Measurements from ENCODE around the gene MYO18B.

Gene MYO18B

DNA sequence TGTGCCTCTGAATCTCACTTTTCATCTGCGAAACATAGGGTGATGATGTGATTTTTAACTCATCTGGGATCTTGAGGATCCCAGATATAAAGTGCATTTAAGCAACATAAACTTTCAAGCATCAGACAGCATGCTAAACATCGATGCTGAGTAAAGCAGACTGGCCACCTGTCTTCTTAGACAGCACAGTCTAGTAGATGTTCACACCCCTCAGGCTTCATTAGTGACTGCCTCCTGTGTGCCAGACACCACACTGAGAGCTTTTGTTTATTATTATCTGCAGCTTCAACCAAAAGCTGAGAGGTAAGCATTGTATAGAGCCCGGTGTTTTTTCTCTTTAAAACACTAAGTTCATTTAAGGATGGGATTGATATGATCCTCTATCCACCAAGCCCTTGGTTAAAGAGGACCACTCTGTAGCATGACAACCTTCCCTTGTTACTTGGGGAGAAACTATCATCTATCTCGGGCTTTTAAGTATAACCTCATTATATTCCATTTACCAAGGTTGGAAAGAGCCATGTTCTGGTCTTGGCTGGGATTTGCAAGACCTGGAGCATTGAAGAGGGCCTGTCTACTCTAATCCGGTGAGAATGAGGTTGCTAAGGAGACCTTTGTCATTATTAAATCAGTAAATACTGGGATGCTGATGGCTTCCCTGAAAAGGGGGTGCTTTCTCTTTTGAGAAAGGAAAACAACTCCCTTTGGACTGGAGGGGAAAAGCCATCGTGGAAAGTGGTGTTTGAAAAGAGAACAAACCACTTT, 313.0 kb downstream of the MYO18B start:
- DNase-seq (ENCODE audit: low read depth, low spot score), result peak; percentile 39
- H3K4me1 ChIP-seq (ENCODE audit: insufficient read depth, insufficient read length), result peaks cover 9% of the 10 kb centered on the region
- no peak for TF ChIP-seq YY1 (IDR thresholded peaks at IDR 0.05; ENCODE audit: insufficient read depth, insufficient read length)
- no peak for TF ChIP-seq SUZ12 (IDR thresholded peaks at IDR 0.05; ENCODE audit: extremely low read depth, insufficient read depth, insufficient read length)
- no peak for TF ChIP-seq ZNF274 (IDR thresholded peaks at IDR 0.05; ENCODE audit: low read depth, low read length)
- H3K36me3 ChIP-seq (ENCODE audit: insufficient read depth, insufficient read length, low read length), result no peaks in the 10 kb centered on the region
- H3K9ac ChIP-seq (ENCODE audit: insufficient read length, low read depth), result no peak overlapping the region
- H3K4me3 ChIP-seq (ENCODE audit: insufficient read length, low read depth), result no peak overlapping the region
- no peaks in the 10 kb centered on the region for H3K9me3 ChIP-seq (ENCODE audit: insufficient read depth, low read length)
- H3K27me3 ChIP-seq (ENCODE audit: insufficient read depth, insufficient read length), result no peaks in the 10 kb centered on the region

DNA sequence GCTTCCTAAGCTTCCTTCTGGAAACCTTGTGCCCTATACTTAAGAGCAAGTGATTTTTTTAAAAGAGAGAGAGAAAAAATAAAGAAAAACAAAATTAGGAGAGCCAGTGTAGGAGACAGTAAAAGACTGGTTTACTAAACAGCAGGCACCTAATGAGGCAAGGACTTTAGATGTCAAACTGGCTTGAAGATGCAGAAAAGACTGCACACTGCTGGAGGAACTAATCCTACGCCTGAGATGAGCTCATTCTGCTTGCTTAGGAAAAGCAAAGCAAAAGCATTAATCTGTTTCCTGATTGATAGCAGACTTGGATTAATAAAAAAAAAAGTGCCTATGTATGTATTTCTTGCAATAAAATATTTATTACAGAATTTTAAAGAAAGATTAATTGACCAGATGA, 313.7 kb downstream of the MYO18B start:
- H3K36me3 ChIP-seq (ENCODE audit: insufficient read depth, insufficient read length, low read length), result no peaks in the 10 kb centered on the region
- no peak overlapping the region for H3K9ac ChIP-seq (ENCODE audit: insufficient read length, low read depth)
- no peaks in the 10 kb centered on the region for H3K9me3 ChIP-seq (ENCODE audit: insufficient read depth, low read length)
- H3K27me3 ChIP-seq (ENCODE audit: insufficient read depth, insufficient read length), result no peaks in the 10 kb centered on the region
- TF ChIP-seq YY1 (IDR thresholded peaks at IDR 0.05; ENCODE audit: insufficient read depth, insufficient read length) (no peak), ZNF274 (IDR thresholded peaks at IDR 0.05; ENCODE audit: low read depth, low read length) (no peak), SUZ12 (IDR thresholded peaks at IDR 0.05; ENCODE audit: extremely low read depth, insufficient read depth, insufficient read length) (no peak)
- no peak overlapping the region for H3K4me3 ChIP-seq (ENCODE audit: insufficient read length, low read depth)
- no peak for DNase-seq (ENCODE audit: low read depth, low spot score)
- peaks cover 9% of the 10 kb centered on the region for H3K4me1 ChIP-seq (ENCODE audit: insufficient read depth, insufficient read length)

DNA sequence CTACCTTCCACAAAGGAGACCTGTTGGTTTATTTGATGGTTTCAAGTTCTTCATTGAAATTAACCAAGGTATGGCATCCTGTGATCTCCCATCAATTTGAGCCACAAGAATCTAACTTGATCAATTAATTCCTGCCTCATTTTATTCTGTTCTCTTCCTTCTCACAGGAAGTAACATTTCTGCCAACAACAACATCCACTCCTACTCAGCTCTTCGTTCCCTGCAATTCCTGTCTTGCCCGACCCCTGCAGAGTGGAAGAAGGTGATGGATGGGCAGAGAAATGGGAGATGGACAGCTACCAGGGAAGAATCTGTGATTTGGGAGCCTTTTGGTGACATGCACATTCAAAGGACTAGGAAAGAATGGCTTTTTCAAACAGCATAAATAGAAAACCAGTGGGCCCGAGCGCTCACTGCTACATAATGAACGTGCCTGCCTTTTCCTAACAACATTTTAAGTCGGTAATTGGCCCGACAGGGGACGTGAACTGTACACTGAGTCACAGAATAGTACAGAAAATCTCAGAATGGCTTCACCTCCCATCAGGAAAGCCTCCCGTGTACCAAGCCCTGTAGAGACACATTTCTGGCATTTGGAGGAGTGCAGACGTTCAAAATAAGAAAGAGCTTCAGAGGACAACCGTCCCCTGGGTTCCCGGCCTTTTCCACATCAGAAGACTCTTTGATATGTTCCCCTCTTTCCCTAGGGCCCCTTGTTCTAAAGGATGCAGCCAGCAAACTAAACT, 314.6 kb downstream of the MYO18B start:
- Histone ChIP-seq H3K4me1 (ENCODE audit: insufficient read depth, insufficient read length) (peaks cover 9% of the 10 kb centered on the region), H3K4me3 (ENCODE audit: insufficient read length, low read depth) (no peak overlapping the region), H3K9me3 (ENCODE audit: insufficient read depth, low read length) (no peaks in the 10 kb centered on the region), H3K9ac (ENCODE audit: insufficient read length, low read depth) (no peak overlapping the region), H3K36me3 (ENCODE audit: insufficient read depth, insufficient read length, low read length) (no peaks in the 10 kb centered on the region), H3K27me3 (ENCODE audit: insufficient read depth, insufficient read length) (no peaks in the 10 kb centered on the region)
- DNase-seq (ENCODE audit: low read depth, low spot score), result no peak
- TF ChIP-seq YY1 (IDR thresholded peaks at IDR 0.05; ENCODE audit: insufficient read depth, insufficient read length), result no peak

DNA sequence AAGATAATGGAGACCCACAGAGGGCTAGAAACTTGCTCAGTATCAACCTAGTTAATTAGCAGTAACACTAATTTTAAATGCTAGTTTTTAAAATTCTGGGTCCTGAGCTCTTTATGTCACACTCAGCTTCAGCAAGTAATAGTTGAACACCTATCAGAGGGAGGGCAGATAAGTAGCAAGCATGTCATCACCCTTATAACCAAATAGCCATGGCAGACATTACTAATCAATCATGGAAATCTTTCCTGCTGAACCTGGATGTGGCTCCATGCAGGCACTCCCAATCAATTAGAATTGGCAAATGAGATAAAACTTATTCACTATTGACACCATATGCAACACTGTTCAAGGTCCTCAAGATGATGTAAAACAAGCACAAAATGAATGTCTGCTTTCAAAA, 315.7 kb downstream of the MYO18B start:
- TF ChIP-seq YY1 (IDR thresholded peaks at IDR 0.05; ENCODE audit: insufficient read depth, insufficient read length) (no peak), ZNF274 (IDR thresholded peaks at IDR 0.05; ENCODE audit: low read depth, low read length) (no peak), SUZ12 (IDR thresholded peaks at IDR 0.05; ENCODE audit: extremely low read depth, insufficient read depth, insufficient read length) (no peak)
- no peak for DNase-seq (ENCODE audit: low read depth, low spot score)

DNA sequence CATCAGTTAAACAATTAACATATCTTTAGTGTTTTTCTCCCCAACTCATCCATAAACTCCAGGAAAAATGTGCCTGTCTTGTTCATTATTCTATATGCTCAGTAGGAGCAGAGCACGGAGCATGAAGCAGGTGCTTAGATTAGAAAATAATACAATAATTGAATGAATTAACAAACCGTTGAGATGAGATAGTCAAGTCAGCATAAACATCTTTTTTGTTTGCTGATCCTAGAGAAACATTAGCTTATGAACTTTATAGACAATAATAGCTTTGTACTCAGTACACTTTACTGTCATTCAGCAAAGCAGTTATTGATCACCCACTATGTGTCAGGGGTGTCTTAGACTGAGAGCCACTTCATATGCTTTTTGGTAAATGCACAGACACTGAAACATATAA, 322.1 kb downstream of the MYO18B start:
- no peak for TF ChIP-seq YY1 (IDR thresholded peaks at IDR 0.05; ENCODE audit: insufficient read depth, insufficient read length)
- no peak for TF ChIP-seq ZNF274 (IDR thresholded peaks at IDR 0.05; ENCODE audit: low read depth, low read length)
- no peak for TF ChIP-seq SUZ12 (IDR thresholded peaks at IDR 0.05; ENCODE audit: extremely low read depth, insufficient read depth, insufficient read length)
- Histone ChIP-seq H3K9me3 (ENCODE audit: insufficient read depth, low read length) (no peaks in the 10 kb centered on the region), H3K9ac (ENCODE audit: insufficient read length, low read depth) (no peak overlapping the region), H3K4me3 (ENCODE audit: insufficient read length, low read depth) (no peak overlapping the region), H3K4me1 (ENCODE audit: insufficient read depth, insufficient read length) (peaks cover 2% of the 10 kb centered on the region), H3K27me3 (ENCODE audit: insufficient read depth, insufficient read length) (no peaks in the 10 kb centered on the region), H3K36me3 (ENCODE audit: insufficient read depth, insufficient read length, low read length) (no peaks in the 10 kb centered on the region)
- no peak for DNase-seq (ENCODE audit: low read depth, low spot score)

More for the DNA sequence above, 315.7 kb downstream of the MYO18B start:
- Histone ChIP-seq H3K36me3 (ENCODE audit: insufficient read depth, insufficient read length, low read length) (no peaks in the 10 kb centered on the region), H3K27me3 (ENCODE audit: insufficient read depth, insufficient read length) (no peaks in the 10 kb centered on the region), H3K9me3 (ENCODE audit: insufficient read depth, low read length) (no peaks in the 10 kb centered on the region), H3K4me1 (ENCODE audit: insufficient read depth, insufficient read length) (peaks cover 9% of the 10 kb centered on the region), H3K9ac (ENCODE audit: insufficient read length, low read depth) (no peak overlapping the region), H3K4me3 (ENCODE audit: insufficient read length, low read depth) (no peak overlapping the region)

DNA sequence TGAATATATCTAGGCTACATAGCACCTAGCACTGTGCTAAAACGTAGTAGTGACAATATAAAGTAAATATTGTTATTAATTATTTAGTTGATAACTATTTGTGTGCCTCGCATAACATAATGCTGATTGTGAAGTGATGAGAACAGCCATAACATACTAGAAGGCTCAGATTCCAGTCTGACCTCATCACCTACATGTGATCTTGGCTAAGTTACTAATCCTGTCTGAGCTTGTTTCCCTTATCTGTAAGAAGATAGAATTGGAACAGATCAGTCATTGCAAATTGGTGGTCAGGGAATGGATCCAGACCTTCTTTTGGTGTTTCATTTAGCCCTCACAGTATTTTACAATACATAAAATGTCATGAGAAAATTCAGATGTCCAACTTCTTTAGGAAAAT, 323.9 kb downstream of the MYO18B start:
- Histone ChIP-seq H3K27me3 (ENCODE audit: insufficient read depth, insufficient read length) (no peaks in the 10 kb centered on the region), H3K4me3 (ENCODE audit: insufficient read length, low read depth) (no peak overlapping the region), H3K9me3 (ENCODE audit: insufficient read depth, low read length) (no peaks in the 10 kb centered on the region), H3K36me3 (ENCODE audit: insufficient read depth, insufficient read length, low read length) (no peaks in the 10 kb centered on the region), H3K9ac (ENCODE audit: insufficient read length, low read depth) (peak overlapping the region; percentile 17), H3K4me1 (ENCODE audit: insufficient read depth, insufficient read length) (peaks cover 2% of the 10 kb centered on the region)
- TF ChIP-seq SUZ12 (IDR thresholded peaks at IDR 0.05; ENCODE audit: extremely low read depth, insufficient read depth, insufficient read length), result no peak
- TF ChIP-seq YY1 (IDR thresholded peaks at IDR 0.05; ENCODE audit: insufficient read depth, insufficient read length), result no peak
- TF ChIP-seq ZNF274 (IDR thresholded peaks at IDR 0.05; ENCODE audit: low read depth, low read length), result no peak
- no peak for DNase-seq (ENCODE audit: low read depth, low spot score)

DNA sequence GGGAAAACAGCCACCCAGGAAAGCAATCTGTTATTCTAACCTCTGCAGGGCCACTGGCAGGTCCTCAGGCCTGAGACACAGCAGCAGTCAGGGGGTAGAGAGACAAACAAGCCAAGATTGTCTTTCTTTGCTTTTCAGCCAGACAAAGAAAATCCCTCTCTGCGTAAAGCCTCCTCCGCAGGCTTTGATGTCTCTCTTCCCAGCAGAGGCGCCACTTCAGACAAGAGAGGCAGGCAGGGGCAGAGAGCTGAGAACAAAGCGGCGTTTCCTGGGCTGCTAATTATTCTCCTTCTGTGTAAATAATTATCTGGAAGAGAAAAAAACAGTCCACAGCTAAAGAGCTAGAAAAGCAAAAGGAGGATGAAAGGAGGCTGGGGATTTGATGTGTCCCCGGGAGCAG, 324.5 kb downstream of the MYO18B start:
- no peak for TF ChIP-seq ZNF274 (IDR thresholded peaks at IDR 0.05; ENCODE audit: low read depth, low read length)
- TF ChIP-seq SUZ12 (IDR thresholded peaks at IDR 0.05; ENCODE audit: extremely low read depth, insufficient read depth, insufficient read length), result no peak
- TF ChIP-seq YY1 (IDR thresholded peaks at IDR 0.05; ENCODE audit: insufficient read depth, insufficient read length), result no peak
- peak; percentile 83 for DNase-seq (ENCODE audit: low read depth, low spot score)
- no peak overlapping the region for H3K4me3 ChIP-seq (ENCODE audit: insufficient read length, low read depth)
- peaks cover 2% of the 10 kb centered on the region for H3K4me1 ChIP-seq (ENCODE audit: insufficient read depth, insufficient read length)
- no peaks in the 10 kb centered on the region for H3K36me3 ChIP-seq (ENCODE audit: insufficient read depth, insufficient read length, low read length)
- H3K9ac ChIP-seq (ENCODE audit: insufficient read length, low read depth), result peak overlapping the region; percentile 0
- H3K9me3 ChIP-seq (ENCODE audit: insufficient read depth, low read length), result no peaks in the 10 kb centered on the region
- H3K27me3 ChIP-seq (ENCODE audit: insufficient read depth, insufficient read length), result no peaks in the 10 kb centered on the region
